PC-3 (cell line): ENCODE data around the gene DAB1. TPM values are rescaled to one million over a fixed set of nuclear protein-coding genes. Genes with fewer than 3 reads are reported as not detected.

Experiments
- ATAC-seq: fragments of 200-7000 bp; cut with Tn5 transposase; 2 replicates; pipeline ENCODE4 v1.9.1; 2020; ENCODE audit warnings: mild to moderate bottlenecking, moderate library complexity
- BruUV-seq: library from RNA; stranded (reverse); fragments of 400-500 nt; replicated peaks from 2 replicates; lab custom pipeline; 2021; lab: Mats Ljungman, UMichigan
- CTCF ChIA-PET: fragments of 300-600 bp; sonication (Branson Sonifier 250); formaldehyde crosslinking; loops from one replicate; lab custom pipeline; 2022; ENCODE audit warnings: antibody characterized with exemption; lab: Charles Lee
- POLR2A ChIA-PET: fragments of 300-600 bp; sonication (Branson Sonifier 250); formaldehyde crosslinking; loops from one replicate; lab custom pipeline; 2022; ENCODE audit warnings: antibody characterized with exemption; ENCODE audit not compliant: unreplicated experiment; lab: Charles Lee
- DNase-seq: peaks from one replicate; pipeline ENCODE4 v3.0.0-alpha.2; 2015
- H2AFZ ChIP-seq: fragments of 300-600 bp; sonication (generic); 2 replicates; pipeline ENCODE4 v1.6.0; 2016; ENCODE audit warnings: antibody characterized with exemption, low read length
- H3F3A ChIP-seq: fragments of 300-600 bp; sonication (generic); one replicate; pipeline ENCODE4 v1.6.0; 2017; ENCODE audit warnings: antibody characterized with exemption, low read length, control low read depth, mild to moderate bottlenecking; ENCODE audit not compliant: unreplicated experiment
- H3K27ac ChIP-seq: fragments of 300-600 bp; sonication (generic); 2 replicates; pipeline ENCODE4 v1.5.1; 2016; ENCODE audit warnings: mild to moderate bottlenecking, low read length
- H3K27me3 ChIP-seq: fragments of 300-600 bp; sonication (generic); 2 replicates; pipeline ENCODE4 v1.6.1; 2016; ENCODE audit warnings: low read length, mixed read lengths
- H3K36me3 ChIP-seq: fragments of 300-600 bp; sonication (generic); 2 replicates; pipeline ENCODE4 v1.6.1; 2016; ENCODE audit warnings: low read depth, mixed run types, low read length, mixed read lengths
- H3K4me1 ChIP-seq: fragments of 300-600 bp; sonication (generic); 2 replicates; pipeline ENCODE4 v1.5.1; 2016; ENCODE audit warnings: low read length; ENCODE audit not compliant: insufficient read depth
- H3K4me2 ChIP-seq: fragments of 300-600 bp; sonication (generic); 2 replicates; pipeline ENCODE4 v1.6.0; 2016; ENCODE audit warnings: low read length
- H3K4me3 ChIP-seq: fragments of 300-600 bp; sonication (generic); 2 replicates; pipeline ENCODE4 v1.5.1; 2016; ENCODE audit warnings: mild to moderate bottlenecking, low read length, mixed read lengths
- H3K79me2 ChIP-seq: fragments of 300-600 bp; sonication (generic); 2 replicates; pipeline ENCODE4 v1.6.1; 2017; ENCODE audit warnings: low read length, mixed read lengths
- H3K9ac ChIP-seq: fragments of 300-600 bp; sonication (generic); 2 replicates; pipeline ENCODE4 v1.6.0; 2016; ENCODE audit warnings: mild to moderate bottlenecking, low read length
- H3K9me2 ChIP-seq: fragments of 300-600 bp; sonication (generic); replicated peaks from 2 replicates; pipeline ENCODE4 v1.6.1; 2016; ENCODE audit warnings: mixed run types, low read length, mixed read lengths
- H3K9me3 ChIP-seq: fragments of 300-600 bp; sonication (generic); 2 replicates; pipeline ENCODE4 v1.6.1; 2016; ENCODE audit warnings: low read length, mixed read lengths
- H4K20me1 ChIP-seq: fragments of 300-600 bp; sonication (generic); 2 replicates; pipeline ENCODE4 v1.6.1; 2016; ENCODE audit warnings: low read length, mixed read lengths
- CTCF ChIP-seq: fragments of 300-600 bp; sonication (generic); conservative IDR thresholded peaks from 2 replicates; pipeline ENCODE4 v1.5.1; 2017; ENCODE audit warnings: antibody characterized with exemption, low read depth, mild to moderate bottlenecking, low read length
- EZH2 ChIP-seq: fragments of 300-600 bp; sonication (generic); IDR thresholded peaks from one replicate; pipeline ENCODE4 v1.6.1; 2017; ENCODE audit warnings: antibody characterized with exemption, mild to moderate bottlenecking, low read length; ENCODE audit not compliant: unreplicated experiment
- EZH2phosphoT487 ChIP-seq: fragments of 300-600 bp; sonication (generic); IDR thresholded peaks from 2 replicates; pipeline ENCODE4 v1.6.1; 2018; ENCODE audit warnings: mild to moderate bottlenecking, antibody characterized with exemption, low read length, borderline replicate concordance
- intact Hi-C: fragments of 100-400 bp; cut with micrococcal nuclease; formaldehyde crosslinking; loops from 2 replicates; pipeline ENCODE4 v1.9.0; 2023
- total RNA-seq: library from RNA; depleted of rRNA; stranded (reverse); fragments of >200 nt; gene quantifications from 2 replicates; pipeline ENCODE4 v1.2.3, GENCODE V29; 2014

Gene DAB1
- total RNA-seq, 1 experiment from 2014 or later, result not detected

GRCh38 chr1:57443004-57443403, 19.1 kb upstream of the DAB1 start:
- intact Hi-C loops, result no loop called here
- CTCF ChIA-PET, result no interaction called here
- Histone ChIP-seq H3K4me2 (no peak overlapping the region), H2AFZ (no peak overlapping the region), H3K4me3 (no peak overlapping the region), H4K20me1 (no peaks in the 10 kb centered on the region), H3K79me2 (no peaks in the 10 kb centered on the region), H3F3A (no peaks in the 10 kb centered on the region), H3K27me3 (no peaks in the 10 kb centered on the region), H3K27ac (no peak overlapping the region), H3K4me1 (no peaks in the 10 kb centered on the region), H3K9me2 (no peaks in the 10 kb centered on the region), H3K9ac (no peak overlapping the region), H3K9me3 (no peaks in the 10 kb centered on the region), H3K36me3 (no peaks in the 10 kb centered on the region)
- no peak for DNase-seq
- BruUV-seq, result no TSS peak
- TF ChIP-seq CTCF (no peak), EZH2 (no peak)
- POLR2A ChIA-PET, result no interaction called here
- ATAC-seq, result no peak

DNA sequence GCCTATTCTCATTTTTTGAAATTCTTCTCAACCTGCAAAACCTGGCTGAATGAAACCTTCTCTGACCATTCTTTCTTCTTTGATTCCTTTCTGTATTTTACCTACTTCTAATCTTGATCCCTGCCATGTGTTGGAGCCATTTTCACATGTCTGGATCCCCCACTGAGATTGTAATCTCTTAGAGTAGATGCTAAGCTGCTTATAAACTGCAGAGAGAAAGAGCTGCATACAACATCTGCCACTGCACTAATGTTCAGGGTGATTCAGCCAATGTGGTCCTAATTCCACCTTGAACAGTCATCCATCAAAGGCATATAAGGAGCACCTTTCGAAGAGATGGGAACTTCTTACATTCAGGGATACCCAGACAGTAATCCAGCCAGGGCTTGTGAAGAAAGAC, 16.2 kb upstream of the DAB1 start:
- H3K9ac ChIP-seq, result no peak overlapping the region
- no peak for TF ChIP-seq EZH2
- TF ChIP-seq CTCF, result no peak
- no peak for TF ChIP-seq EZH2phosphoT487
- H3K9me3 ChIP-seq, result no peaks in the 10 kb centered on the region
- no peaks in the 10 kb centered on the region for H3K9me2 ChIP-seq
- BruUV-seq, result no TSS peak
- H3K79me2 ChIP-seq, result no peaks in the 10 kb centered on the region
- H3K36me3 ChIP-seq, result no peaks in the 10 kb centered on the region
- H3K4me1 ChIP-seq, result no peaks in the 10 kb centered on the region
- no peak overlapping the region for H3K27ac ChIP-seq
- intact Hi-C loops, result no loop called here
- H3F3A ChIP-seq, result no peaks in the 10 kb centered on the region
- DNase-seq (no peak), ATAC-seq (no peak)
- no peak overlapping the region for H3K4me3 ChIP-seq
- no peak overlapping the region for H2AFZ ChIP-seq
- ChIA-PET CTCF (no interaction called here), POLR2A (no interaction called here)
- H4K20me1 ChIP-seq, result no peaks in the 10 kb centered on the region
- H3K27me3 ChIP-seq, result no peaks in the 10 kb centered on the region
- no peak overlapping the region for H3K4me2 ChIP-seq

DNA sequence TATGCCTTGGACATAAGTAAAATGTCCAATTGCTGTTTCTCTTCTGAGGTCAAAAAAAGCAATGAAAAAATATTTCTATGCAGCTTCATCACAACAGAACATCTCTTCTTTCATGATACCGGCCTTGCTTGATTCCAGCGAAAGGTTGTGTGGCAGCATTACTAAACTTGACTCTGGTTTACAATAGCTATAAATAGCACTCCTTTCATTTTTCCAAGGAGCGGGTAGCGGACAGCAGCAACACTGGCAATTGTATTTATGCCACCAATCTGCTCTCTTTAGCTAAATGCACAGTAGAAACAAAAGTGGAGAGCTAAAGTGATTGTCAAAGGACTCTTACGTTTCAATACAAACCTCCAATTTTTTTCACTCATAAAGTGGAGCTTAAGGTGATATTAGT, 7.5 kb upstream of the DAB1 start:
- no peak overlapping the region for H3K9ac ChIP-seq
- intact Hi-C loops, result no loop called here
- H4K20me1 ChIP-seq, result no peaks in the 10 kb centered on the region
- H2AFZ ChIP-seq, result no peak overlapping the region
- no peaks in the 10 kb centered on the region for H3K27me3 ChIP-seq
- H3F3A ChIP-seq, result no peaks in the 10 kb centered on the region
- ATAC-seq (no peak), DNase-seq (no peak)
- BruUV-seq, result no TSS peak
- H3K9me2 ChIP-seq, result no peaks in the 10 kb centered on the region
- no peak overlapping the region for H3K27ac ChIP-seq
- 0 out of 2 replicates have a peak, but pooled peaks cover 4% of the 10 kb centered on the region for H3K9me3 ChIP-seq
- H3K79me2 ChIP-seq, result no peaks in the 10 kb centered on the region
- H3K4me2 ChIP-seq, result no peak overlapping the region
- no peaks in the 10 kb centered on the region for H3K36me3 ChIP-seq
- POLR2A ChIA-PET, result no interaction called here
- CTCF ChIA-PET, result no interaction called here
- TF ChIP-seq EZH2 (no peak), EZH2phosphoT487 (no peak), CTCF (no peak)
- no peaks in the 10 kb centered on the region for H3K4me1 ChIP-seq
- H3K4me3 ChIP-seq, result no peak overlapping the region
